Endothelial cell (in vitro differentiated cells): ENCODE measurements around the gene NEUROG2. TPM values are rescaled to one million over a fixed set of nuclear protein-coding genes. Genes with fewer than 3 reads are reported as not detected.
"Not testable (repeated sequence)": the region's sequence is repeated elsewhere in the genome, so short reads cannot be mapped to it uniquely, and the experiment has no call there.

Experiments
- DNase-seq: peaks from one replicate; pipeline ENCODE4 v3.0.0; 2021; ENCODE audit warnings: low spot score
- H3K27ac Mint-ChIP-seq: one replicate; pipeline ENCODE4 v1.8.0; 2021; ENCODE audit warnings: mixed read lengths, inconsistent platforms; ENCODE audit not compliant: unreplicated experiment
- H3K27me3 Mint-ChIP-seq: one replicate; pipeline ENCODE4 v1.8.0; 2021; ENCODE audit warnings: mild to moderate bottlenecking, moderate library complexity, mixed read lengths, inconsistent platforms; ENCODE audit not compliant: unreplicated experiment
- H3K36me3 Mint-ChIP-seq: one replicate; pipeline ENCODE4 v1.8.0; 2021; ENCODE audit warnings: mild to moderate bottlenecking, low read depth, mixed read lengths, inconsistent platforms; ENCODE audit not compliant: unreplicated experiment
- H3K4me1 Mint-ChIP-seq: one replicate; pipeline ENCODE4 v1.8.0; 2021; ENCODE audit warnings: mild to moderate bottlenecking, mixed read lengths, inconsistent platforms; ENCODE audit not compliant: unreplicated experiment
- H3K4me3 Mint-ChIP-seq: one replicate; pipeline ENCODE4 v1.8.0; 2021; ENCODE audit warnings: mild to moderate bottlenecking, mixed read lengths, inconsistent platforms; ENCODE audit not compliant: unreplicated experiment
- H3K9me3 Mint-ChIP-seq: one replicate; pipeline ENCODE4 v1.8.0; 2021; ENCODE audit warnings: mixed read lengths, inconsistent platforms; ENCODE audit not compliant: unreplicated experiment
- CTCF ChIP-seq: fragments of 200-600 bp; sonication (generic); IDR thresholded peaks from one replicate; pipeline ENCODE4 v1.5.0; 2021; ENCODE audit warnings: antibody characterized with exemption; ENCODE audit not compliant: unreplicated experiment
- total RNA-seq: library from RNA; stranded (reverse); fragmentation: NEBNext Ultra II Directional; extraction: Animal tissue kit (Norgen Biotek cat#: 25700); gene quantifications from one replicate; pipeline ENCODE4 v1.2.1, GENCODE V29; 2021; ENCODE audit not compliant: unreplicated experiment

The NEUROG2 gene
- total RNA-seq, 1 donor from 2014 or later, result not detected

- H3K4me1 Mint-ChIP-seq, result no peaks in the 10 kb centered on the region
- no peaks in the 10 kb centered on the region for H3K36me3 Mint-ChIP-seq
- no peak overlapping the region for H3K4me3 Mint-ChIP-seq
- H3K9me3 Mint-ChIP-seq, result no peaks in the 10 kb centered on the region
- no peak for TF ChIP-seq CTCF
- peaks cover 5% of the 10 kb centered on the region for H3K27me3 Mint-ChIP-seq
- no peak overlapping the region for H3K27ac Mint-ChIP-seq
- DNase-seq, result no peak
These were observed 13.1 kb downstream of the NEUROG2 start for GRCh38 chr4:112502871-112503270.

- Mint-ChIP-seq H3K9me3 (peaks cover 7% of the 10 kb centered on the region), H3K4me3 (no peak overlapping the region), H3K36me3 (peaks cover 11% of the 10 kb centered on the region), H3K4me1 (no peaks in the 10 kb centered on the region), H3K27ac (no peak overlapping the region), H3K27me3 (peaks cover 3% of the 10 kb centered on the region)
- DNase-seq, result no peak
- no peak for TF ChIP-seq CTCF
These were observed 23.7 kb downstream of the NEUROG2 start for GRCh38 chr4:112492321-112492720.

- not testable (repeated sequence) for H3K27ac Mint-ChIP-seq, DNase-seq, H3K9me3 Mint-ChIP-seq, H3K4me1 Mint-ChIP-seq, H3K4me3 Mint-ChIP-seq, H3K27me3 Mint-ChIP-seq
- H3K36me3 Mint-ChIP-seq, result peaks cover 11% of the 10 kb centered on the region
These were observed 25.2 kb downstream of the NEUROG2 start for GRCh38 chr4:112490808-112491207.

GRCh38 chr4:112485930-112486329 is 30.1 kb downstream of the NEUROG2 start:
- Mint-ChIP-seq H3K9me3 (peaks cover 5% of the 10 kb centered on the region), H3K27ac (no peak overlapping the region), H3K4me1 (no peaks in the 10 kb centered on the region), H3K4me3 (no peak overlapping the region), H3K27me3 (peaks cover 3% of the 10 kb centered on the region), H3K36me3 (peaks cover 7% of the 10 kb centered on the region)
- no peak for DNase-seq
- no peak for TF ChIP-seq CTCF

GRCh38 chr4:112473985-112474384 is 42.0 kb downstream of the NEUROG2 start:
- no peak overlapping the region for H3K27ac Mint-ChIP-seq
- TF ChIP-seq CTCF, result no peak
- peaks cover 2% of the 10 kb centered on the region for H3K27me3 Mint-ChIP-seq
- no peaks in the 10 kb centered on the region for H3K4me1 Mint-ChIP-seq
- no peaks in the 10 kb centered on the region for H3K9me3 Mint-ChIP-seq
- no peak for DNase-seq
- no peaks in the 10 kb centered on the region for H3K36me3 Mint-ChIP-seq
- no peak overlapping the region for H3K4me3 Mint-ChIP-seq

- H3K27me3 Mint-ChIP-seq, result no peaks in the 10 kb centered on the region
- no peak overlapping the region for H3K4me3 Mint-ChIP-seq
- no peak for TF ChIP-seq CTCF
- no peaks in the 10 kb centered on the region for H3K36me3 Mint-ChIP-seq
- no peak overlapping the region for H3K27ac Mint-ChIP-seq
- no peaks in the 10 kb centered on the region for H3K4me1 Mint-ChIP-seq
- no peak for DNase-seq
- H3K9me3 Mint-ChIP-seq, result no peaks in the 10 kb centered on the region
These were observed 43.7 kb downstream of the NEUROG2 start for GRCh38 chr4:112472318-112472717.
